Myocyte (in vitro differentiated cells): Measurements from ENCODE around the gene CLRN2. TPM values are rescaled to one million over a fixed set of nuclear protein-coding genes. Genes with fewer than 3 reads are reported as not detected.

Experiments used
- DNase-seq: peaks from one replicate; pipeline ENCODE4 v3.0.0-alpha.2; 2012; ENCODE audit warnings: low read depth
- polyA plus RNA-seq: library from polyadenylated mRNA; unstranded; fragments of >200 nt; gene quantifications from one replicate; pipeline ENCODE4 v1.2.1, GENCODE V29; 2012; ENCODE audit warnings: missing spikeins
- total RNA-seq: library from RNA; depleted of rRNA; stranded (reverse); fragments of >200 nt; gene quantifications from 2 replicates; pipeline ENCODE4 v1.2.3, GENCODE V29; 2014

CLRN2 gene
- total RNA-seq, result not detected in 2 replicates
- polyA plus RNA-seq, result not detected

- no peak for DNase-seq
Measured at GRCh38 chr4:17514865-17515264, at the start of gene CLRN2. CLRN2 (plus strand) TSS chr4:17515165; CDS start chr4:17515267, 102 bp downstream.

- DNase-seq, result peak; percentile 38
Measured at GRCh38 chr4:17468619-17469221, 46.2 kb upstream of the CLRN2 start.

- DNase-seq, result no peak
Measured at GRCh38 chr4:17469931-17470674, 44.9 kb upstream of the CLRN2 start.

GRCh38 chr4:17475481-17475880 lies 39.5 kb upstream of the CLRN2 start:
- DNase-seq, result no peak

GRCh38 chr4:17476853-17477252 lies 38.1 kb upstream of the CLRN2 start:
- DNase-seq, result no peak

GRCh38 chr4:17477774-17478472 lies 37.0 kb upstream of the CLRN2 start:
- DNase-seq, result no peak

GRCh38 chr4:17480210-17480927 lies 34.6 kb upstream of the CLRN2 start:
- DNase-seq, result no peak

GRCh38 chr4:17480955-17481354 lies 34.0 kb upstream of the CLRN2 start:
- DNase-seq, result no peak

GRCh38 chr4:17482716-17483115 lies 32.2 kb upstream of the CLRN2 start:
- no peak for DNase-seq

GRCh38 chr4:17489123-17489522 lies 25.8 kb upstream of the CLRN2 start:
- no peak for DNase-seq

GRCh38 chr4:17489721-17490120 lies 25.2 kb upstream of the CLRN2 start:
- DNase-seq, result no peak

GRCh38 chr4:17490575-17491059 lies 24.3 kb upstream of the CLRN2 start:
- DNase-seq, result no peak

GRCh38 chr4:17491196-17491595 lies 23.8 kb upstream of the CLRN2 start:
- DNase-seq, result peak; percentile 64

GRCh38 chr4:17492058-17492741 lies 22.8 kb upstream of the CLRN2 start:
- DNase-seq, result peak; percentile 33

GRCh38 chr4:17492876-17493275 lies 22.1 kb upstream of the CLRN2 start:
- no peak for DNase-seq

GRCh38 chr4:17493619-17494018 lies 21.3 kb upstream of the CLRN2 start:
- no peak for DNase-seq

GRCh38 chr4:17494258-17495190 lies 20.4 kb upstream of the CLRN2 start:
- peak; percentile 65 for DNase-seq

GRCh38 chr4:17497890-17498523 lies 17.0 kb upstream of the CLRN2 start:
- DNase-seq, result no peak

GRCh38 chr4:17500574-17500973 lies 14.4 kb upstream of the CLRN2 start:
- no peak for DNase-seq
